ENCODE measurements around the gene LRRN4CL.

Gene LRRN4CL

GRCh38 chr11:62646825-62647608, 42.3 kb downstream of the LRRN4CL start:
- no peak for DNase-seq (ENCODE audit: low spot score)

- peak; percentile 99 for DNase-seq (ENCODE audit: low spot score)
Observed at GRCh38 chr11:62645946-62646824, 43.1 kb downstream of the LRRN4CL start, which contains the start of gene GANAB. GANAB (minus strand) TSS chr11:62646613; CDS start chr11:62646599, 14 bp downstream.

- no peak for DNase-seq (ENCODE audit: low spot score)
Observed at GRCh38 chr11:62645671-62645945, 43.7 kb downstream of the LRRN4CL start.

DNA sequence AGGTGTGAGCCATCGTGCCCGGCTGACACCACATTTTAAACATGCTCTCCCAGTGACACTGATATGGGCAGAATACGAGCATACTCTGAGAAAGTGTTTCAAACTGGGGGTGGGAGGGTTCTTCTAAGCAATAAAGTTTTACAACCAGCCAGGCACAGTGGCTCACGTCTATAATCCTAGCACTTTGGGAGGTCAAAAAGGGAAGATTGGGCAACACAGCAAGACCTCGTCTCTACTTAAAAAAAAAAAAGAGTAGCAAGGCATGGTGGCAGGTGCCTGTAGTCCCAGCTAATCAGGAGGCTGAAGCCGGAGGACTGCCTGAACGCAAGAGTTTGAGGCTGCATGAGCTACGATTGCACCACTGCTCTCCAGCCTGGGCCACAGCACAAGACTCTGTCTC, 45.1 kb downstream of the LRRN4CL start:
- no peak for DNase-seq (ENCODE audit: low spot score)
